HG02943 (cell line): ENCODE measurements around the gene OSBPL10.
"Not testable (repeated sequence)": the region's sequence is repeated elsewhere in the genome, so short reads cannot be mapped to it uniquely, and the experiment has no call there.

Experiments
- ATAC-seq: cut with Tn5 transposase; IDR thresholded peaks from one replicate; pipeline ENCODE4 v1.9.1; 2021; ENCODE audit warnings: mild to moderate bottlenecking, low read depth, moderate library complexity; ENCODE audit not compliant: unreplicated experiment

OSBPL10 gene

GRCh38 chr3:31862666-31863279, 118.3 kb downstream of the OSBPL10 start:
- ATAC-seq = no peak

GRCh38 chr3:31861826-31862225, 119.2 kb downstream of the OSBPL10 start:
- no peak for ATAC-seq

DNA sequence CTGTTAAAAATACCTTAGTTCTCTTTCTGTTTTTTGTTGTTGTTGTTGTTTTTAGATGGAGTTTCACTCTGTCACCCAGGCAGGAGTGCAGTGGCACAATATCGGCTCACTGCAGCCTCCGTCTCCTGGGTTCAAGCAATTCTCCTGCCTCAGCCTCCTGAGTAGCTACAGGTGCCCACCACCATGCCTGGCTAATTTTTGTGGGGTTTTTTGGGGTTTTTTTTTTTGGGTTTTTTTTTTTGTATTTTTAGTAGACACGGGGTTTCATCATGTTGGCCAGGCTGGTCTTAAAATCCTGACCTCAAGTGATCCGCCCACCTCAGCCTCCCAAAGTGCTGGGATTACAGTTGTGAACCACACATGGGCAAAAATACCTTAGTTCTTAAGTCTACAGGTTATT, 120.4 kb downstream of the OSBPL10 start:
- ATAC-seq = not testable (repeated sequence)

DNA sequence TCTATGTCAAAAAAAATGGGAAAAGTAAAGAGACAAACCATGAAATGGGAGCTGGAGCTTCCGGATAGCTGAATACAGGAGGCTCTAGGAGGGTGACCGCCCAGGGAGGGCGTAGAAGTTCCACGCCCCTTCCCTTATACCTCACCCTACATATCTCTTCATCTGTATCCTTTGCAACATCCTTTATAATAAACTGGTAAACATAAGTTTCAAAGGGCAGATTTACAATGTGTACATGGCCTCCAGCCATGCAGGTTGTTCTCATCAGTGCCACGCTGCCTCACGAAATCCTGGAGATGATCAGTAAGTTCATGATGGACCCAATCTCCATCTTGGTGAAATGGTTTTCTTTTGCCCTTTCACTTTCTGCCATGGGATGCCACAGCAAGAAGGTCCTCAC, 121.8 kb downstream of the OSBPL10 start:
- ATAC-seq = no peak

DNA sequence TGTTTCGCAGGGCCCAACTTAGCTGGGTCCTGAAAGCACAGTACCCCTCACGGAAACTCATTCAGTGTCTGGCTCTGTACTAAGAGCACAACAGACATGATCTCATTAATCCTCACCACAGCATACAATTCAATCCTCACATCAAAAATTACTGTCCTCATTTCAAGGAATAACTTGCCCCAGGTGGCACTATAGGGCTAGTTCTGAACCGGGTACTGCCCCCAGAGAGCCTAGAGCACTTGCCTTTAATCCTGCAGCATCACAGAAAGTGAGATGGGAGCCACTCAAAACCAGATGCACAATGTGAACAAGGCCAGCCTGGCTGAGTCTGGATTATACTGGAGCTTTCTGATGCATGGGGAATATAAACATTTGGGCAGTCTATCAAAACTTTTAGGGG, 122.6 kb downstream of the OSBPL10 start:
- no peak for ATAC-seq

DNA sequence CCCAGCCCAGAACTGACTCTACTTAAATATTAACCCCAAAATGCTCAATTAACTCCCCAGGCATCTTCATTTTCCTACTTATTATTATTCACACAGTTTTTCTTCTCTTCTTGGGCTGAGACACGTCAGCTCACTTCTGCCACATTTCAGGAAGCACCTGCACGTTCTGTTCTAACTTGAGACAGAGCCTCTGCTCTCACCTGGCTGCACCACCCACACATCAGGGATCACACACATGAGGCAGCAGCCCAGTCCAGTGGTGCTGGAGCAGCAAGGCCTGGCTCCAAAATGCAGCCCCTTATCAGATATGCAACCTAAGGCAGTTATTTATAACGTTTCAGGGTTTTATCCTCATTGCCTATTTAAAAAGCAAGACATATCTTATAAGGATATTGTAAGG, 127.5 kb downstream of the OSBPL10 start:
- ATAC-seq = no peak

- ATAC-seq = no peak
Measured at GRCh38 chr3:31851278-31851677, 129.8 kb downstream of the OSBPL10 start.

DNA sequence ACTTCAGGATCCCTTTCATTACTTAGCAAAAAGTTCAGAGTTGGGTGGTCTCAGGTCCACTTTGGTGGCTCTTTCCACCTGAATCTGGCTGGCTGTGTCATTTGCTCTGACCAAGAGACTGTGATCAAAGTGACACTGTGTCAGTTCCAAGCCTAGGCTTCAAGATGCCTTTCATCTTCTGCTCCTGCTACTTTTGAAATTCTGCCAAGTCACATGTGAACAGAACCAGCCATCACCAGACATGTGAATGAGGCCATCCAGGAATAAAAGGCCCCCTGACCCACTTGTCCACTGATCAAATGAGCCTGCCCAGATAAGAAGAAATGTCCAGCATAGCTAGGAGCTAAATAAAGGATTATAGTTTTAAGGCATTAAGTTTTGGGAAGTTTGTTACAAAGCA, 132.2 kb downstream of the OSBPL10 start:
- no peak for ATAC-seq

- ATAC-seq = no peak
Measured at GRCh38 chr3:31848163-31848818, 132.8 kb downstream of the OSBPL10 start.

DNA sequence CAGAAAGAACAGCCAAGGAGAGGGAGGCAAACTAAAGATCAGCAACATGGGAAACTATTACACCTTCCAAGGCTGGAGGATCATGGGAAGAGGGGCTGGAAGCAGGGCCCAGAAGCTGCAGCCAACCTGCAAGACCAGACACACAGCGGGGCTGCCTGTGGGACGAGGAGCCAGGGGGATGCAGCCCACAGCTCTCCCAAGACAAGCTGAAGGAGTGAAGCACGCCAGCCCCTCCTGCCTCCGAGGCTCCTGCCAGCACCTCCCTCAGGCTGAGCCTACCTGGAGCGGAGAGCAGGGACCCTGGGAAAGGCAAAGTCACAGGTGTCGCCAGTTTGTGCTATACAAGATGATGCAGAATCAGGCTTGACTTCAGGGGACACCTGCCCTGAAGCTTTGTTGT, 133.3 kb downstream of the OSBPL10 start:
- no peak for ATAC-seq

- no peak for ATAC-seq
Measured at GRCh38 chr3:31841515-31841914, 139.5 kb downstream of the OSBPL10 start.

DNA sequence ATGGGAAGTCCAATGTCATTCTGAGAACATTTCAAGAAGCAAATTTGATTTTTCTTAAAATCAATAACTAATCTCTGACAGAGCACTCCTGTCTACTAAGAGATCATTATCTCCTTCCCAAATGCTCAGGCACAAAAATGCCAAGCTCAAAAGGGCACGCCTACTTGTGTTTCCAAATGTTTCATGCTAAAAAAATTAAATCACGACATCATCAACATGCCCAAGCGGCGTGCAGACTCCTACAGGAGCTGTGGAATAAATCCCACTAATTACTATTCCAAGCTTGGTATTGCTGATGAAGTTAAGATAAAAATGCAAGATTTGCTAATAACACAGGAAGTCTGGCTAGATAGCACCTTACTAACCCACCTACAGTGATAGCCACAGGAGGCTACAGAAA, 140.8 kb downstream of the OSBPL10 start:
- ATAC-seq = no peak

DNA sequence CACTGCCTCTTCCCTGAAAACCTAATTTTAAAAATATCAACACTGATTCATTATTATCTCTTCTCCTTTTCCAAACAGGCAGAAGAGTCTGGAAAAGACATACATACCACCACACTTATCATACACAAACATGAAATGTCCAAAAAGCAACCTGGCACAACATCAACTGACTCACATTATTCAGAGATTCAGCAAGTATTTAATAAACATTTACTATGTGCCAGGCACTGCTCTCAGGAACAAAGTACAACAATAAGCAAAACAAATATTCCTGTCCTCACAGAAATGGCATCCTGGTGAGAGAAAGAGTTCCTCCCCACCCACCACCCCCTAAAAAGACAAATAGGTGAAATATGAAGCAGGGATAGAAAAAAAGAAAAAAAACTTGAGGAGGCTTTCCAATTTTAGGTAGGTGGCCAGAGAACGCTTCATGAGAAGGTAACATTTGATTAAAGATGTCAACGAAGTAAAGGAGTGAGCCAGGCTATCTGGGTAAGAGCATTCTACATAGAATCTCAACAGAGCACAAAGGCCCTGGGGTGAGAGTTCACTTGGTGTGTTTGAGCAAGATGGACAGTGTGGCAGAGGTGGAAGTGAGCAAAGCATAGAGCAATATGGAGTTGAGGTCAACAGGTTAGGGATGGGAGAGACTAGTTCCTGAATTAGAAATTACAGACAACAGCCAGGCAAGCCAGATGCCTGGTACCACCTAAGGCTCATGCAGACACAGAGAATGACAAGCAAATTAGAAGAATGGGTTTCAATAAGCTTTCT, 141.7 kb downstream of the OSBPL10 start:
- no peak for ATAC-seq

- ATAC-seq = no peak
Measured at GRCh38 chr3:31836131-31837075, 144.7 kb downstream of the OSBPL10 start.

GRCh38 chr3:31833391-31834190, 147.5 kb downstream of the OSBPL10 start:
- no peak for ATAC-seq

DNA sequence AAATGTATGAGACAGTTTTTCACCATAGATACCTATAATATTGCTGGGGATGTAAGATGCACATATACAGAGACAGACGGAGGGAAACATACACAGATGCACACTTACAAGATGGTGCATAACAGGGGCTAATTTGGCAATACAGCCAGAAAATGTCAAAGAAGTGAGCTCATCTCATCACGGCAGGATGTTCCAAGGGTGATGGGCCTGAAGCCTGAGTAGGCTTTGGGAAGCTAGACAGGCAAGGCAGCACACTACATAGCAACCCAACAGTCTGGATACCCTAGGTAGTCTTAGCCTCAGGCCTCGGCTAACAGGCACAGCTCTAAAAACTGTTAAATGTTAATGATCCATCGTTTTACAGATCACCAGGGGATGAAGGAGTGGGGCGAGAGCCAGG, 148.5 kb downstream of the OSBPL10 start:
- ATAC-seq = no peak

DNA sequence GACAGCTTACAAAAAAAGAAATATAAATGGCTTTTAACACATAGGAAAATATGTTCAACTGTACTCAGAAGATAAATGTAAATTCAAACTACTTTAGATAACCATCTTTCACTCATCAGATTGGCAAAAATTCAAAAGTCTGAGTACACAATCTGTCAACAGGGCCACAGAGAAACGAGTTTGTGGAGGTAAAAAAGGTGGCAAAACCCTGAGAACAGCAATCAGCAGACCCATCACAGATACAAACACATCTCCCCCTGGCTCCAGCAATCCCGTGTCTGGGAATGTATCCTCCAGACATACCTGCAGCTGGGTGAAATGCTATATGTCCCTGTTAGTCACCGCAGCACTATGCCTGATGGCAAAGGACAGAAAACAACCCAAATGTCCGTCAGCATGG, 149.5 kb downstream of the OSBPL10 start:
- no peak for ATAC-seq

GRCh38 chr3:31829826-31830426, 151.1 kb downstream of the OSBPL10 start:
- ATAC-seq = no peak

GRCh38 chr3:31829010-31829409, 152.1 kb downstream of the OSBPL10 start:
- ATAC-seq = no peak
